ENCODE measurements around the gene CXCR3.

DNA sequence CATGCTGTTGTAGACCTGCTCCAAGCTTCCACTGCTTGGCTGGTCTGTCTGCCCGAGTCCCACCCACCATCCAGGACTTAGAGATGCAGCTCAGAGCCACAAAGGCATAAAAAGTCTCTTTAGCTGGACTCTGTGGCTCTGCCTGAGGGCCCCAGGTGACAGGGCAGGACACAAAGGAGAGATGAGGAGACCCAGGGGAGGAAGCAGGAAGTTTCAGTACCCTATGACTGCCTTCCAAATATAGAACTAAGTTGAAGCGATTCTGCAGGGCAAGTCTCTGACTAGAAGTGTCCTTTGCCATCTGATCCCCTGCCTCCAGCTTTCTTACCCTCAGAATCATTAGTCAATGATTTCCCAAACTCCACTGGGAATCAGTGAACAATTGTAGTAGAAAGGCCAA lies 11.2 kb upstream of the CXCR3 start:
- TF ChIP-seq, protein P1, sequence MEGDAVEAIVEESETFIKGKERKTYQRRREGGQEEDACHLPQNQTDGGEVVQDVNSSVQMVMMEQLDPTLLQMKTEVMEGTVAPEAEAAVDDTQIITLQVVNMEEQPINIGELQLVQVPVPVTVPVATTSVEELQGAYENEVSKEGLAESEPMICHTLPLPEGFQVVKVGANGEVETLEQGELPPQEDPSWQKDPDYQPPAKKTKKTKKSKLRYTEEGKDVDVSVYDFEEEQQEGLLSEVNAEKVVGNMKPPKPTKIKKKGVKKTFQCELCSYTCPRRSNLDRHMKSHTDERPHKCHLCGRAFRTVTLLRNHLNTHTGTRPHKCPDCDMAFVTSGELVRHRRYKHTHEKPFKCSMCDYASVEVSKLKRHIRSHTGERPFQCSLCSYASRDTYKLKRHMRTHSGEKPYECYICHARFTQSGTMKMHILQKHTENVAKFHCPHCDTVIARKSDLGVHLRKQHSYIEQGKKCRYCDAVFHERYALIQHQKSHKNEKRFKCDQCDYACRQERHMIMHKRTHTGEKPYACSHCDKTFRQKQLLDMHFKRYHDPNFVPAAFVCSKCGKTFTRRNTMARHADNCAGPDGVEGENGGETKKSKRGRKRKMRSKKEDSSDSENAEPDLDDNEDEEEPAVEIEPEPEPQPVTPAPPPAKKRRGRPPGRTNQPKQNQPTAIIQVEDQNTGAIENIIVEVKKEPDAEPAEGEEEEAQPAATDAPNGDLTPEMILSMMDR (IDR thresholded peaks at IDR 0.05), result no peak
- TF ChIP-seq POLR2A (IDR thresholded peaks at IDR 0.05), result no peak

All from heart left ventricle (tissue), 13 donors.